Dermis blood vessel endothelial cell (primary cell): ENCODE results near the gene CEP76. TPM values are rescaled to one million over a fixed set of nuclear protein-coding genes. Genes with fewer than 3 reads are reported as not detected.
"Not testable (repeated sequence)": the region's sequence is repeated elsewhere in the genome, so short reads cannot be mapped to it uniquely, and the experiment has no call there.

Source experiments
- DNase-seq: peaks from one replicate; pipeline ENCODE4 v3.0.0; 2010
- total RNA-seq: library from RNA; depleted of rRNA; stranded (reverse); fragments of >200 nt; gene quantifications from 2 replicates; pipeline ENCODE4 v1.2.3, GENCODE V29; 2014

The CEP76 gene
- total RNA-seq, 1 donor from 2014 or later, result 18.2 TPM

DNA sequence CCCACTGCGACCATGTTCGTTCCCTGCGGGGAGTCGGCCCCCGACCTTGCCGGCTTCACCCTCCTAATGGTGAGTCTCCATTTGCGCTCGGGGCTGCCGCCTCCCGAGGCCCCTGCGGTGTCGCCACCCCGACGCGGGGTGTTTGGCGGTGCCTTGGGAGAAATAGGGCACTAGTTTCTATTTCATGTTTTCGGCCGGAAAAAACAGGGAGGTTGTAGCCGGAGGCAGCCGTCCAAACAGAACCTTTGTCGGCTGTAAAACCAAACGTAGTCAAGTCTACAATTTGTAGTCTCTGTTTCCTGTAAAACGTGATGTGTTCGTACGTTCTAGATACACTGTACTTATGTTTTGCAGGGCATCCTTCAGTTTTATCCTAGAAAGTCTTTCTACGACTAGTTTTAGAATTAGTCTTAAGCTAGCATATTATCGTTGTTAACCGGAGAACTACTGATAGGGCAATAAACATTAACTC, 609 bp upstream of the CEP76 start:
- no peak for DNase-seq

DNA sequence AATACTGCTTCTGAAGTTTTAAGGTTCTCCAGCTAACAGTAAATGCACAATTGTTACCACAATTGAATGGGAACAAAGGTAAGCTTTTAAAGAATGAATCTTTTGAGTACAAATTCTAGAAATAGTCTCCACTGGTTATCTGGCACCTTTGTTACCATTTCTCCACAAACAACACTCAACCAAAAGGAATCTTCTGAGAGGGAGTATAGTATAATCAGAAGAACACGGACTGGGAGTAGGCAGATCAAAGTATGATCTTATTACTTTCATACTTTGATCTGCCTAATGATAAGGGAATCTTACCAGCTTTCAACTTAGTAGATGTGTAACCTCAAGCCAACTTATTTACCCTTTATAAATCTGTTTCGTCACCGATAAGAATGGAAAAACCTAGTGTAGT, 1.4 kb downstream of the CEP76 start:
- no peak for DNase-seq

DNA sequence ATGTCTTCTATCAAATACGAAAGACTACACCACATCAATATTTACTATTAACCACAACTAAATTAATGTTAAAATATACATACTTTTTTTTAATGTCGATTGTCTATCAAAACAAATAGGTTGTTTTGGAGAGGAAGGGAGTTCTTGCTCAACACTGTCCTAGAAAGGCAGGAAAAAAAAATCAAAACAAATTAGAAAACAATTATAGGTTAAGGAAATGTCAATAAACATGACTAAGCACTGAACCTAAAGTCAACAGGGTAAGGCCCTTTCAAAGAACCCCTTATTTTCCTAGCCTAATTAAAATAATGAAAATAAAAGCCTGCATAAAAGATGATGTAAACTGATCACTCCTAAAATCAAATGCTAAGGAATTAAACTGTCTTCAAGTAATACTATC, 2.8 kb downstream of the CEP76 start:
- no peak for DNase-seq

DNA sequence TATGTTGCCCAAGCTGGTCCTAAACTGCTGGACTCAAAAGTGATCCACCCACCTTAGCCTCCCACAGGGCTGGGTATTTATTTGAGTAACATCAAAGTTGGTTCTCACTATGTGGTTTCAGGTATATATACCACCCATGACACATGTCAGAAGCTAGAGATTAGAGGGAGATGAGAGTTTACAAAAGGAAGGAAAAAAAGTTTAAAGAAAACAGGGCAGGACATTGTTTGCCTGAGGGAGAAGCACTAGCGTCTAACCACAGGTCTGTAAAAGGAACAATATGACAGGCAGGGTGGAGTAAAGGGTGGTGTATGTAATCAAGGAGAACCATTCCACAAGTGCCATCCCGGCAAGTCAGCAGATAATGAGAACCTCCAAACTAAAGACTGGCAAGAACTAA, 8.5 kb downstream of the CEP76 start:
- no peak for DNase-seq

DNA sequence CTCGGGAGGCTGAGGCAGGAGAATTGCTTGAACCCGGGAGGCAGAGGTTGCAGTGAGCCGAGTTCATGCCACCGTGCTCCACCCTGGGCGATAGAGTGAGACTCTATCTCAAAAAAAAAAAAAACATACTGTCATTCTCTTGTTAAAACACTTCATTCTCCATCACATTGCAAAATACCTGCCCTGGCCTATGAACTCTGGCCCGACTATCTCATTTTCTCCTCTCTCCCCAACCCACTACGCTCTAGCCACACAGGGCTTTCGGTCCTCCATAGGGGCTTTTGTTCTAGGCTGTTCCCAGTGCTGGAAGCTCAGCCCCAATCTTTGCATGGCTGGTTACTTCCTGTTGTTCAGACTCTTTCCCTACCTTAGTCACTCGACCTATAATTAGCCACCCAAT, 10.3 kb downstream of the CEP76 start:
- no peak for DNase-seq

DNA sequence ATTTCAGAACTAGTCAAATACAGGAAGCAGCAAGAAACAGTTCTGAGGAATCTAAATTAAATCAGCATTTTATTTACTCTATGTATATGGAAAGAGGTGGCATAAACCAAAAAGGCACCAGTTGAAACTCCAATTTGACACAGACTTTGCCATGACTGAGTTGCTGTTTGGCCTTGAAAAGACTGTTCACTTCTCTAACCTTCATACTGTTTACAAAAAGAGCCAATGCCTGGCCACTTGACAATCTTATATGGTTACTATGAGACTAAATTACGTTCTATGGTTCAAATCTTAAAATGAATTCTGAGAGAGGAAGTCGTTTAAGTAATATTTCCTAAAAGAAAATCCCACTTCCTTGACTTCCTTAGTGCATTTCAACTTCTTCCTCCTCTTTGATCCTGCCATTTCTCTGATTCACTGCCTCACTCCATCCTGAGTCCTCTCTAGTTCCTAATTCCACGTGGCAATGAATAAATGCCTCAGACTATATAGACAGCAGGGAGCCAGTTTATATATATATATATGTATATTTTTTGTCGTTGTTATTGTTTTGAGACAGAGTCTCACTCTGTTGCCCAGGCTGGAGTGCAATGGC, 13.2 kb downstream of the CEP76 start:
- no peak for DNase-seq

DNA sequence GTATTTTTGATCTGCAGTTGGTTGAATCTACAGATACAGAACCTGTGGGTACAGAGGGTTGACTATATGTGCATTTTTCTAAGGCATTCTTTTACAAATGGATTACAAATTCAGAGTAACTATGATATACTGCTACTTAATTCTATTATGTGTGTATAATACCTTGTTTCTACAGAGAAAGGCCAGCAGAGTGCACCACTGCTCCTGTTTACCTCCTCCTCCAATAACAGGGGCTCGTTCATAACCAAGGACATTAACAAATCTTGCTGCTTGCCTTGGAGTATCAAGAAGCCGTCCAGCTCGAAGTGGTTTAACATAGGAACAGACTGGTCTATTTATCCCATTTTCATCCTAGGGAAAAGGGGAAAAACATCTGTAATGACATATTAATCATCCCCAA, 16.4 kb downstream of the CEP76 start:
- DNase-seq, result peak; percentile 57

DNA sequence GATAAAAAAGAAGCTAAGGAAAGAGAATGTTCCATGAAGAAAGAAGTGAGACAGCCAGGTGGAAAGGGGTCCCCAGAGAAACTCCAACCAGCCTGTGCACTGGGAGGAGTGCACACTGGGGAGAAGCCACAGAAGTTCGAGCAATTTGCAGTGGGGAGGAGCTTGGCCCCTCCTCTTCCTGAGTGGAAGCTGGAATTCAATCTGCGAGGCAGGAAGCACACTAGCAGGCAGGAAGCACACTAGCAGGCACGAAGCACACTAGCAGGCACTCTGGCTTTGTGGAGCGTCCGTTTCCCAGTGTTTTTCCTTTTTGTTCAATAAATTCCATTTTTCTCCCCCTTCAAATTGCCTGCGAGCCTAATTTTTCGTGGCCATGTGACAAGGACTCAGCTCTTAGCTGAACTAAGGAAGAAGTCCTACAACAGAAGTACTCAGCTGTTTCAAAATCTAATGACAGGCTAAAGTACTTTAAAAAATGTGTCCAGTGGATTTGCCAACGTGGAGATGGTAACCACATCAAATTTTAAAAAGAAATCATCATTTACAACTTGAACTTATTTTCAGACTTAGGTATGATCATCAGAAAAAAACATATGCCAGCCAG, 23.2 kb downstream of the CEP76 start:
- DNase-seq, result peak; percentile 90

DNA sequence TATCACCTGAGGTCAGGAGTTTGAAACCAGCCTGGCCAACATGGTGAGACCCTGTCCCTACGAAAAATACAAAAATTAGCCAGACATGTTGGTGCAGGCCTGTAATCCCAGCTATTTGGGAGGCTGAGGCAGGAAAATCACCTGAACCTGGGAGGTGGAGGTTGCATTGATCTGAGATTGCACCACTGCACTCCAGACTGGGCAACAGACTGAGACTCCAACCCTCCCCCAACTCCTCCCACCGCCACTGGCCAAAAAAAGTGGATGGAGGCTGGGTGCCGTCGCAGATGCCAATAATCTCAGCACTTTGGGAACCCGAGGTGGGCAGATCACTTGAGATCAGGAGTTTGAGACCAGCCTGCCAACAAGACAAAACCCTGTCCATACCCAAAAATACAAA, 34.5 kb downstream of the CEP76 start:
- no peak for DNase-seq

DNA sequence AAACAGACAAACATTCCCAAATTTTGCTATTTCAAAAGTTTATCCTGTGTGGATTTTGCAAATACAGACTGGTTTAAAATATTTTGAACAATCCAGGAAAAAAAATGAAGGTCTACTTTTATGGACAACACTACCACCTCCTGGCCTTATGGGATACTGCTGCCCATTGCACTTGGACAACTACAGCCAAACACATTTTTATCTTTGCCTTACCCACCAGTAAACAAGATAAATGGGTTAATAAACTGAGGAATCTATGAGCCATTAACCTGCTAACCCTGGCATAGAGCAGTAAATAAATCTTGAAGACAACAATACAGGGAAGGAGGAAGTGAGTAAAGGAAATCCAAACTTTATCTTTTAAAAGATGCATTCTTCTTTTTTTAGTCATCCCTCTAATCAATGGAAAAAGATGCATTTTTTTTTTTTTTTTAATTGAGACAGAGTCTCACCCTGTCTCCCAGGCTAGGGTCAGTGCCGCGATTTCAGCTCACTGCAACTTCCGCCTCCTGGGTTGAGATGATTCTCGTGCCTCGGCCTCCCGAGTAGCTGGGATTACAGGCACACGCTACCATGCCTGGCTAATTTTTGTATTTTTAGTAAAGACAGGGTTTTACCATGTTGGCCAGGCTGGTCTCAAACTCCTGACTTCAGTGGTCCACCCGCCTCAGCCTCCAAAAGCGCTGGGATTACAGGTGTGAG, 42.5 kb downstream of the CEP76 start:
- DNase-seq, result peak; percentile 94

DNA sequence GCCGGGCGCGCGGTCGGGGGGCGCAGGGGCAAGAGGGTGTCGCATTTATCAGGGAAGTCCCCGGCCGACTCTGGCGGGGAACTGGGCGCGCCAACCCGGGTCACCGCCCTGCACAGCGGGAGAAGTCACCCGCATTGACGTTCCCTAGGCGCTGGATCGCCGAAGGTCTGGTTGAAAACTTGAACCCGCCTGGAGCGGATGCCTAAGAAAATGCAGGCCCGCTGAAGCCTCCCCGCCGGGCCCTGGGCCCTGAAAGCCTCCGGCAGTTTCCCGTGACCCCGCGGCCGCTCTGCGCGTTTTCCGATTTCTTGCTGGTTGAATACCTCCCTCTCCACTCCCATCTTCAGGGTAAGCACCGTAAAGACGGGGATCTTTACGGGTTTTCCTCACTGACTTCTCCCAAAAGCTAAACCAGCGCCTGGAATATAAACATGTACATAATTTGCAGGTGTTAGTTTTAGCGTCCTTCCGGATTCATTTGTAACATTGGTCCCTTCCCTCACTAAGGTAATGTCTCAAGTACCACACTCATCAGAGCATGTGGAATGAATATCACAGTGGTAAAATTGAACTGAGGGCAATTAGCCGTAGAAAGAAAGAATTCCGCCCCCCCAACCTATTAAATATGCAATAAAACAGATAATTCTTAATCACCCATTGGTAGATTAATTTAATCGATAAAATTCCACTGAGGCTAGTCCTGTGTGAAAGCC, 43.9 kb downstream of the CEP76 start:
- DNase-seq, result peak; percentile 60

DNA sequence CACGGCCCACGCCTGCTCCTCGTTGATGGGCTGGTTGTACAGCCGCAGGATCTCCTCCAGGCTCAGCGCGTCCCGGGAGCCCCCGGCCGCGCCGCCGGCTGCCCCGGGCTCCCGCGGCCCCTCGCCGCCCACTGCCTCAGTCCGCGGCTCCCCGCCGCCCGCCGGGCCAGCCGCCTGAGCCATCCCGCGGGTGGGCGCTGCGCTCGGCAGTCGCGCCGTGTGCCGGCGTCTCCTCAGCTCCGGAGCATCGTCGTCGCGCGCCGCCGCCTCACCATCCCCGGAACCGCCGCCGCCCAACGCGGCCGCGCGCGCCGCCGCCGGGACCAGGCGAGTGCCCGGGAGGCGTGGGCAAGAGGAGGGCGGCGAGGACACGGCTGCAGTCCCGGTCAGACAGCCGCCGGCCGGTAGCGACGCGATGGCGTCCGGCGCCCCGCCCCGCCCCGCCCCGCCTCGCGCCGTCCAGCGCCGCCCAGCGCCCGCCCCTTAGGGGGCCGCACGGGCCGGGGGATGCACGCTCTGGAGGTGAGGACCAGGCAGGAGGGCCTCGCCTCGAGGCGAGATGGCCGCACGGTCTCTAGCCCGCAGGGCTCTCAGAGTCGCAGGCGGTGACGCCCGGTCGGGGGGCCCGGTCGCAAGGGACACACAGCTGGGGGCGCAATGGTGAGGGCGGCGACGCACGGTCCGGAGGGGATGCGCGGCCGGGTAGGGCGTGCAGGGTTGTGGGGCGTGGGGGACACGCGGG, 44.7 kb downstream of the CEP76 start, which contains the start of gene SPIRE1:
Gene SPIRE1 (minus strand): TSS at position 424 of the 742 bp plus-strand sequence. CDS start 241 bp downstream, at position 183.
- peak; percentile 77 for DNase-seq

DNA sequence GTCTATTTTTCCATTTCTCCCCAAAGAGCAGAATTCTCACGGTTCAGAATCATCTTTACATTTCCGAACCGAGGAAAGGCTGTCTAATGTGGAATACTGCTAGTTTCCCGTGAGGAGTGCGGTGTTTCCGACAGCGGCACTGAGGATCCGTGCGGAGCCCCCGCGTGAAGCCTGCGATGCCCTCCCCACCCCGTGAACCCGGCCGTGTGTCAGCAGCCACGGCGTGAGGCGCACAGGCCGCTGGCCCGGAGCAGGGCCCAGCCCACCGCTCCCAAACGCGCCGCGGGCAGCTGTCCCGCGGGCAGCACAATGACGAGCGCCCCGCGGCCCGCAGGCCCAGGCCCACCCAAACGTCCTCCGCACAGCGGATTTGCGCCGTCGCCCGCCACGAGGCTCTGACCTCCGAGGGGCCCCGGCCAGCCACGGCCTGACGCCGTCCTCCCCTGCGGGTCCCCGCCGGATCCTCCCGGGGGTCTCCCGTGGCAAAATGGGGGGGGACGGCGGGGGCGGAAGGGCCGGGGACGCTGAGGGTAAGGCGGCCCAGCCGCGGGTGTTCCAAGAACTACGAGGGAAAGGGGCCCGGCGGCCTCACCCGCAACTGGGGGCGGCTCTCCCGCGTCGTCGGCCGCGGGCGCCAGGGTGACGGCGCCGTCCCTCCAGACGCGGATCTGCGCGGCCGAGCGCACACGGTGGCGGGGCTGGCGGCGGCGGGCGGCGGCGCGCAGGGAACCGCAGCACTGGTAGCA, 45.4 kb downstream of the CEP76 start:
- peak; percentile 64 for DNase-seq

DNA sequence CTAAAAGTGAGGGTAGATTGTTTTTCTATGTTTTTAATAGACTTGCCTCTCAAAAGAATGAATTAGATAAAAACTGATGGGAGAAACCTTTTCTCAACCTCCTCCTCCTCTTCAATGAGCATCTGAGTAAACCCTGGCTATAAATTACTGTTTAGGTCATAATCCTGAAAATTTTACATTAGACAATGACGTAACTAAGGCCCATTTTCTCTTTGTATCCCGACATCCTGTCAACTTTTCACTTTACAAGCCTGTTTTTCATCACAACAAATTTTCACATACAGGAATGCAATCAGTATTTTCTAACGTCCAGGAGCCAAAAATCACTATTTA, 46.0 kb downstream of the CEP76 start:
- DNase-seq, result peak; percentile 61

DNA sequence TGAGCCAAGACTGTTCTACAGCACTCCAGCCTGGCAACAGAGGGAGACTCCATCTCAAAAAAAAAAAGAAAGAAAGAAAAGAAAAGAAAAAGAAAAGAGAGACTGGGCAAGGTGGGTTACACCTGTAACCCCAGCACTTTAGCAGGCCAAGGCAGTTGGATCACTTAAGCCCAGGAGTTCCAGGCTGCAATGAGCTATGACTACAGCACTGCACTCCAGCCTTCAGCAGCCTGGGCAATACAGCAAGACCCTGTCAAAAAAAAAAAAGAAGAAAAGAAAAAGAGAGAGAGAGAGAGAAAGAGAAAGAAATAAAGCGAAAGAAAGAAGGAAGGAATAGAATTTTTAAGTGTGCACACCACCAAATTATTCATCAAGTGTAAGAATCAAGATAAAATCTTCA, 47.6 kb downstream of the CEP76 start:
- DNase-seq, result no peak

DNA sequence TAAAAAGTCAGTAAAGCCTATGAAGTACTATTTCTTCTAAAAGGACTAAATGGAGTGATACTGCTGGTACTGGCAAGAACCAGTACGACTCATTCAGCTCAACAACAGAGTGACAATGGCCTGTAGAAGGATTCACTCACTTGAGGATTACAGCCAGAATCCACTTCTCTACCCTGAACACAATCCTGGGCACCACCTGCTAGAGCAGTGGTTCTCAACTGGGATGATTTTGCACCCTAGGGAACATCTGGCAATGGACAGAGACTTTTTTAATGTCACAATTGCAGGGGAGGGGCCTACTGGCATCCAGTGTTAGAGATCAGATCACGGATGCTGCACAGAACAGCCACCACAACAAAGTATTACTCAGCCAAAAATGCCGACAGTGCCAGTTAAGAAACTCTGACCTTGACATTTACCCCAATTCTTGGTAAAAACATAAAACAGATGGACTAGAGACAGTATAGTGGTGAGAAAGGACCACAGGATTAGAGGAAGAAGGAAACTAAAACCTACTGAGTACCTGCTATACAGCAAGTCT, 49.6 kb downstream of the CEP76 start:
- peak; percentile 45 for DNase-seq

DNA sequence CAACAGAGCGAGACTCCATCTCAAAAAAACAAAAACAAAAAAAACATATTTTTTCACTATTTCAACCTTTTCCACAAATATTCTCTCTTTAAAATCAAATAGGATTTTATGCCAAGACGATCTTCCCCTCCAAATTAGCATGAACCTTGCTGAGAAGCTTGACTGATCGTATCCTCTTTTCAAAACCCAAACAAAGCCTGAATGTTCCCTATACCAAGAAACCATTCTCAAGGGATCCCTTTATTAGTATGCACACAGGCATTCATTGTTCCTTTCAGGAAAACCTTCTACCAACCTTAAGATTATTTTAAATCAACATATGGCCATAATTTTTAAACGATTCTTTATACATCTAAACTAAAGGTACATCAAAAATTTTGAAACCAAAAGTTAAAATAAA, 50.9 kb downstream of the CEP76 start:
- DNase-seq, result no peak

DNA sequence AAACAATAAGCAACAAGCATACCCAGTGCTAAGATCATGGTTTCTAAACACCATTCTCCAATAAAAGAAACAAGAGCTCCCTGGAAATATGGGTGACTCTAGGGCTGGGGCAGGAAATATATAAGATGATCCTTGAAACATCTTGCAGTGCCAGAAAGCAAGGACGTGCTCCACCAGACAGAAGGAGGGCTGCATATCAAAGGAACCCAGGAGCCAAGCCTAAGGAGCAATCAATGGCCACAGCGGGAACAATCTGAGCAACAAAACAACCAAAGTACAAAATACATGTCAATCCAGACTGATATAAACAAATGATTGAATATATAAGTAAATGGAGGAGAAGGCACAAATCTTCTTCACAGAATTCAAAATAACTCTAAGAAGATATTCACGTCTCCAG, 54.8 kb downstream of the CEP76 start:
- DNase-seq, result no peak

DNA sequence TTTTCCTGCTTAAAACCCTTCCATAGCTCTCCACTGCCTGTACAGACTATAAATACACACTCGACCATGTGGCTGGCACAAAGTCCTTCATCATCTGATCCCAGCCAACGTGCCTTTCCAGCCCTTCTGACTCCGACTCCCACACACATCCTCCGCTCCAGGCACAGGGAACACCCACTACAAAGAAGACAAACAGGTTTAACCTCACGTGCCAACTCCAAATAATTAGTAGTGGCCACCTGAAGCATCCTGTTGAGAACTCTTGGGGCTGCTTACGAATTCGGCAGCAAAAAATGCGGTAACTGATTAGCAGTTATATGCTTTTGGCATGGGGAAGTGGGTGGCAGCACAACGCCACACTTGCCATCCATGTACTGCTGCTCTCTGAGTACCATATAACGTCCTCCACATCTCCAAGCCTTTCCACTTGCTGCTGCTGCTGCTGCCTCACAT, 56.7 kb downstream of the CEP76 start:
- DNase-seq, result peak; percentile 77

DNA sequence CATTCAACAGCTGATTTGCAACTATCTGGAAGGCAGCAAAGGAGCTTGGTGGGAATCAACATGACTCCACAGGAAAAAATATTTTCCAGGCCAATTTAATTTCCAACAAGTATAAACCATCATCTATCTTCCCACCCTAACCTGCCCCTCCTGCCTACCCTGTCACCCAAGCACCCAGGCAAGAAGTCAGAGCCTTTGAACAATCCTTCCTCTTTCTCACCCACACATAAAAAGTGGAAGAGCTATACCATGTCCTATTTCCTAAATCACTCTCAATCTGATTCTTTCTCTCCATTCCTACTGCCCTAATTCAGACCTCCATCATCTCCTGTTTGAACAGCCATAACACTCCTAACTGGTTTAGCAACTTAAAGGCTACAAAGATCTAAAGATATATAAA, 57.3 kb downstream of the CEP76 start:
- DNase-seq, result no peak

DNA sequence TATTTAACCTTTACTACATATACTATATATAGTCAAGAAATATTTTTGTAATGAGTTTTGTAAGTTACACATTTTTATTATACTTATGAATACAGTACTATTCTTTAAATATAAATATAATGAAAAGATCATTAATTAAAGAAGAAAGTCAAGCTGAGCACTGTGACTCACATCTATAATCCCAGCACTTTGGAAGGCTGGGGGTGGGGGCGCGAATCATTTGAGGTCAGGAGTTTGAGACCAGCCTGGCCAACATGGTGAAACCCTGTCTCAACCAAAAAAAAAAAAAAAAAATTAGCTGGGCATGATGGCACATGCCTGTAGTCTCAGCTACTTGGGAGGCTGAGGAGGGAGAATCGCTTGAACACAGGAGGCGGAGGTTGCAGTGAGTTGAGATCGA, 58.8 kb downstream of the CEP76 start:
- not testable (repeated sequence) for DNase-seq

DNA sequence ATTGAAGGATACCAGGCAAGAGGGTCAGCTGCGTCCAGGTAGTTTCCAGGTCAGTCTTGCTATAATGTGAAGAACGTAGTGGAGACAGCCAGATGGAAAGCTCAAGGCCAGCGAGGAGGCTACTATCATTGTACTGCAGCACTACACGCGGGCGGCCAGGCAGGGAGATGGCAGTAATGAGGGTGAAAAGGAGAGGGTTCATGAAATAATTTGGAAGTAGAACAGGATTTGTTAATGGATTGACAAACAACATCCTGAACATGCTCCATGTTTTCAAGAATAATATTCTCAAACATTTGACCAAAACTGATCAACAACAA, 61.7 kb downstream of the CEP76 start:
- no peak for DNase-seq
